GM19467 (cell line): ENCODE data around the gene IZUMO1R.
"Not testable (repeated sequence)": the region's sequence is repeated elsewhere in the genome, so short reads cannot be mapped to it uniquely, and the experiment has no call there.

ENCODE experiments used
- ATAC-seq: cut with Tn5 transposase; IDR thresholded peaks from one replicate; pipeline ENCODE4 v1.9.1; 2021; ENCODE audit warnings: mild to moderate bottlenecking, moderate library complexity; ENCODE audit not compliant: unreplicated experiment

IZUMO1R gene

DNA sequence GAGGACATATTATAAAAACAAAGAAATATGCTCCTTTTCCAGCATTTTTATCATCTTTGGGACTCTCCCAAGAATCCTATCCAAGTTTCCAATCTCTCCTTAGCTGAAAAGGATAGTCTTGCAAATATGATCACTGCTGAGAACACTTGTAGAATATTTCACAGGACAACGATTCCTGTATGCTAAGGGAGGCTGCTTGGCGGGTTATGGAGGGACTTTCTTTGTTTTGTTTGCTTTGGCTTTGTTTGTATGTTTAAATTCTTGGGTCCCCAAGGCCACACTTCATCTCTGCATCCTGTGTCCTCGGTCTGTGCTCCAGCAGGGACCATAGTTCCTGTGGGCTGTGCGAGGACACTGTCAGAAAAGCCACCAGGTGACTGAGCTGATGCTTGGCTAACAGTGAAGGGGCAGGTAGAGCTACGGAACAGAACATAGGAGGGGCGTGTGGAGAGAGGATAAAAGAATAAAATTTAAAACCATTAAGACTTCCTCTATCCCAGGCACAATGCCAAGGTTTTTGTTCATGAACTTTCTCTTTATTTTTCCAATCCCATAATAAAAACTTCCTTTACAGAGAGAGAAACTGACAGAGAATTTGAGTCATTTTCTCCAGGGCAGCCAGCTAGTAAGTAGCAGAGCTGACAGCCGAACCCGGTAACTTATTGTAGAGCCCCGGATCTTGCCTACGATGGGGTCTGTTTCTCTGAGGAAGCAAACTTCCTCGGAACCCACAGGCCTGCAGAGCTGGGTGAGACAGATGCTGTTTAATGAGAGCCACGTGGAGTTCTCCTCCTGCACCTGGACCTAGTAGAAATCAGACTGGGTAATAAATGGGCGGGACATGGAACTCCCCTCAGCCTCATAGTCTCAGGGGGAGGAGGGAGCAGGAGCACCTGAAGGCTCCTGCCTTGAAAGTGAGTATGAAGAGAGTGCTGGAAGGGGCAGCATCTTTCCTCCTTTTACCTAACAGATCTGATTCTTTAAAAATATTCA, at the start of gene IZUMO1R:
Gene IZUMO1R (plus strand): TSS at position 615 of the 993 bp plus-strand sequence. CDS start 1,057 bp downstream, outside the sequence.
- no peak for ATAC-seq

DNA sequence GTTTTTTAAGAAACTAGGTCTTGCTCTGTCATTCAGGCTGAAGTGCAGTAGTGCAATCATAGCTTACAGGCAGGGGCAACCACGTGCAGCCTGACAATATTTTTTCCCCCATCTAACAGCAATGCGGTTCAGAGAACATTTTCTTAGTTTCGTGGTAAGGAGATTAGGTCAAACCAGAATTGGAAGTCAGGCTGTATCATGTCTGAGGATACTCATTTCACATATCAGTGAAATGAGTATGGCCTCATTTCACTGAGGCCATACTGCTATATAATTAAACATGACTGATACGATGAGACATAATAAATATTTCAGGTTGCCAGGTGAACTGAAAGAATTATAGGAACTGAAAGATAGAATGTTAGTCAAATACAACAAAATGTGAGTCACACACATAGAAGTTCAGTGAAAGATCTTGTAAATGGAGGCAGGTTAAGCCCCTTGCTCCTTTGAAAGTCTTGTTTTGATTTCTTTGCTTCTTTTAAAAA, 32.5 kb upstream of the IZUMO1R start:
- peak; percentile 77 for ATAC-seq

DNA sequence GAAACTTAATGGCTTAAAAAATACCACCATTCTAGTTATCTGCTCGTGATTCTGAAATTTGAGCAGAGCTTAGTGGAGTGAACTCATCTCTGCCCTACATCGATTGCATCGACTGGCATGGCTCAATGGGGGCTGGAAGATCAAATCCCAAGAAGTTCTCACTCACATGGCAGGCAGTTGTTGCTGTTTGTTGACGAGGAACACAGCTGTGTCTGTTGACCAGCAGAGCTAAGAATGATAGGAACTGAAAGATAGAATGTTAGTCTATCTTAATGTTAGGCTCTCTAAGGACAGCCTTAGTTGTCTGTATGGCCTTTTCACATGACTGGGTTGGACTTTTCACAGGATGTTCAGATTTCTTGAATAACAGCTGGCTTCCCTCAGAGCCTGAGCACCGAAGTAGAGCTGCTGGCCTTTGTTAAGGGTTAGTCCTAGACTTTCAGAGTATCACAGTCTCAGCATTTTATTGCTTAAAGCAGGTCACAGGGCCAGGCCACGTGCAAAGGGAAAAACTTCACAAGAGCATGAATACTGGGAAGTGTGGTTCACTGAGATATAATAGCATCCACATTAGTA, 31.6 kb upstream of the IZUMO1R start:
- no peak for ATAC-seq

DNA sequence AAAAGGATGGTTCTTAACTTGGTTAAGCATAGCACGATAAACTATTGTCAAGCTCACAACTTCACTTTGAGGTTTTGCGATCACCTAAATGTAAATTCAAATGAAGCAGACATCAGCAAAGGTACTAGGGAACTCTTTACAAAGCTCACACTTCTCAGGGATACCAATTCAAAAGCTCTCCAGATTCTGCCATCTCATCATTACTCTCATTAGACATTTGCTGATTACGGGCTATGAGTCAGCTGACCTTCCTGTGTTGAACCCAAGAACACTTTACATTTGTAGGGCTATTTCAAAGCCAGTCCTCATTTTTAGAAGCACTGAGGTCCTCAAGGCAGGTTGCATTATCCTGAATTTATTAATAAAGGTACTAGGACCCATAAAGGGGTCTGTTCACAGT, 28.4 kb upstream of the IZUMO1R start:
- ATAC-seq, result no peak

DNA sequence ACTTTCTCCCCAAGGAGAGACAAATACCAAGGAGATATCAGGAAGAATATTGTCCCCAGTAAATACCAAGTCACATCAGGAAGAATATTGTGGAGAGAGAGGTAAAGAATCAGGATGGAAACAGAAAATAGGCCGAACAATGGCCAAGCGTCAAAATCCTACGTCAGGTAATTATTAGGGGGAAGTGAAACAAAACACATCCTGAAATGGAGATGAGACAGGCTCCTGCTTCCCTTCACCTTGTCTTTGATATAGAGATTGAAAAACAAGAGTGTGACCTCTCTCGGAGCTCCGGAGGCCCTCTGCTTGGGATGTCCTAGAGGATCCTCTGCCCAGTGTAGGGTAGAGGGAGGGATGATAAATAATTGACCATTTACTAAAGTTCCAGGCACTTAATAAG, 27.4 kb upstream of the IZUMO1R start:
- no peak for ATAC-seq

DNA sequence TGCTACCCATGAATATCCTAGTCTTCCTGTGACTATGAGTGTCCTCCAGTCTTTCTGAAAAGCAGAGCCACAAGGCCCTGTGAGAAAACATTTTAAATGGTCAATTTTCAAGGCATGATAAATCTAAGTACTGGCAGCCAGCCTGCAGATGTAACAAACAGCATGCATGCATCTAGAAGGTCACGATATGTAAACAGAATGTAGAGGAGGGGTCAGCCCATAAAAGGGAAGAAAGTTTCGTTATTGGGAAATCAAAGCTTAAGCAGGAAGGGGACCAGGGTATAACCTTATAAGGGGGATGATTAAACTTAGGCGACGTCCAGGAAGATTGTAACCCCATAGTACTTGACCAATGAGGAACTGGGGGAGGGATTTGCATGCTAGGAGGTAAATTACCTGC, 26.2 kb upstream of the IZUMO1R start:
- not testable (repeated sequence) for ATAC-seq

DNA sequence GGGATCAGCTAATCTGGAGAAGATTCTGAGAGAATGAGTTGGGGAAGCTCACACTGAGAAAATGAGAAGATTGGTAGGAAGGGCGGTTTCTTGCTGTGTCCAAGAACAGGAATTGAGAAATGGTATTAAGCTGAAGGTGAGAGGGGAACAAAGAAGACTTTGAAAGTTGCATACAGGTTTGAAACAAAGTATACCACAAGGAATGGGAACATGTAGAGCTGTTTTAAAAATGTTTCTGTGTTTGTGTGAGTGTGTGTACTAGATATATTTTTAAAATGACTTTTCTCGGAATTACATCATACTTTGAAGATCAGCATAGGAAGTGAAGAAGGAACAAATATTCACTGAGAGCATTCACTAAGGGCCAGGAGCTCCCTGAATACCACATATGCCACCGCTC, 24.4 kb upstream of the IZUMO1R start:
- no peak for ATAC-seq

DNA sequence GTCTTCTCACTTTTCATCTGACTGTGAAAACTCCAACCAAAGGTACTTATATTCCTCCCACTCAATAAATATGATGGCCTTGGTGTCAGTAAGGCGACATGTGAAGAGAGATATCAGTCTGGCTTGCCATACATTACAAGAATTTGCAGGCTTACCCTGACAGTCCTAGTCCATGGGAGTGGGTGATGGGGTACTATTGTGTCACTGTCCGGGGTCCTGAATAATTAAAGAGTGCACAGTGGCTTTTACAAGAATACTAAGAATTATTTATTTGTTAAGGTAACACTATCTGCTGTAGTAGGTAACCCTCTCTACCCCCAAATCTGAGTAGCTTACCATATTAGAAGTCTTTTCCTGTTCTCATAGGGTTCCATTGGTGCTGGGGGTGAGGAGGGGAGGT, 23.1 kb upstream of the IZUMO1R start:
- ATAC-seq, result no peak

DNA sequence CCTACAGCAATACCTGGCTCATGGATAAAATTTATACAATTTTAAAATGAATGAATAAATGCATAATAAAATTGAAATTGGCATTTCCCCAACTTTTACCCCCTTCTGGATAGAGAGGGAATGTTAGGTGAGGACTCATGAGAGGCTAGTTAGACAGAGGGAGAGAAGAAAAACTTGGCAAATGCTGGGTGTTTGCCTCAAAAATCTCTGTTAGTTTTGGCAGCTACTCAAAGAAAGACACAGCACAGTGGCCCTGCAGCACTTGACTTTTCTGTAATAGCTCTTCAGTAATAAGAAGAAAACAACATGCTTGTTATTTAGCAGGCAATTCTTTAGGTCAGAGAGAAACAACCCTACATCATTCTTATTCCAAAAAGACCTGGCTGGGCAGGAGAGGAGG, 20.7 kb upstream of the IZUMO1R start:
- ATAC-seq, result no peak

DNA sequence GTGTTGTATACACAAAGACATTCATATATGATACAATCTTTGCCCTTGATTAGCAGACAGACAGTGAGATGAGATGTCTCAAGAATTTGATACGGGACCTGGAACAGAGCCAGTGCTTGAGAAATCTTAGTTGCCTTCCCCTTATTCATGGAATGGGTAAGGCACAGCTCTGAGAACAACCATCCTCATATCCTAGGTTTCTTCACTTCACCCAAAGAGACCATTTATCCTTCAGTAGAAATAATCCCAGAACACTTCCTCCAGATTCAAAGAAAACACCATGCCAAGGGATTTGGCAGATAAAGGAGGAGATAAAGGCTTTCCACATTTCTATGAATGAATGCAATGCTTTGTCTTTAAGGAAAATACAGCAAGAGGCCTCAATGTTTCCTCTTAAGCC, 8.8 kb upstream of the IZUMO1R start:
- no peak for ATAC-seq

DNA sequence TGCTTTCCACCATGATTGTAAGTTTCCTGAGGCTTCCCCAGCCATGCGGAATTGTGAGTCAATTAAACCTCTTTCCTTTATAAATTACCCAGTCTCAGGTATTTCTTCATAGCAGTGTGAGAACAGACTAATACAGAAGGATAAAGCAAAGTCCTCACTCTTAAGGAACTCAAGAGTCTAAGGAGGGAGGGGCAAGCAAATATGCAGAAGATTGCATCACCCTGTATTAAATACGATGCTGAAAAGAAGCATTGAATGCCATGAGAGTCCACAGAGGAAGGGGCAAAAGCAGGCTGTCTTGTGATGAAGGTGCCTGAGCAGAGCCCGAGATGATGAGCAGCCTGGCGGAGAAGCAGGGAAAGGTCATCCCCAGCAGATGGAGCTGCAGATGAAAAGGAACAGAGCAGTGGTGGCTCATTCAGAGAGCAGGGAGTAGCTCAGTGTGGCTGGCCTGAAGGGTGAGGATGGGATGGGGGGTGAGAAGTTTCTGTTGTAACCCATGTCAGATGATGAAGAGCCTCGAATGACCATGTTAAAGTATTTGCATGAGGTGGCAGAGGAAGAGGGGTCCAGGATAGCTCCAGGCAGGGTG, 6.3 kb upstream of the IZUMO1R start:
- ATAC-seq, result no peak

DNA sequence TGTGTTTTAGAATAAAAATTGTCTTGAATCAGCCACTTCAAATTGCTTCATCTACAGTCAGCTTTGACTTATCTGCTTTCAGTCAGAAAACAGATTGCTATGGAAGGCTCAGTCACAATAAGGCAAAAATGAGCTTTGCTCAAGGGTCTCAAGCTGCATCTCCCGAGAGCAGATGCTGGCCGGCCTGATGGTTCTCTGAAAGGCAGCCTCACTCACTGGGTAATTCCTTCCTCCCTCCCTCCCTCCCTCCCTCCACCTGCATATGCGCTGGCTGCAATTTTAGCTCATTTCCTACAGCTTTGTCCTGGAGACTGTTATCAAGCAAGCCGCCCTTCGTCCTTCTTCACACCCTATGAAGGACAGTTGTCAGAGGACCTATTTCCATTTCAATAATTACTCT, 1.6 kb upstream of the IZUMO1R start:
- ATAC-seq, result no peak

DNA sequence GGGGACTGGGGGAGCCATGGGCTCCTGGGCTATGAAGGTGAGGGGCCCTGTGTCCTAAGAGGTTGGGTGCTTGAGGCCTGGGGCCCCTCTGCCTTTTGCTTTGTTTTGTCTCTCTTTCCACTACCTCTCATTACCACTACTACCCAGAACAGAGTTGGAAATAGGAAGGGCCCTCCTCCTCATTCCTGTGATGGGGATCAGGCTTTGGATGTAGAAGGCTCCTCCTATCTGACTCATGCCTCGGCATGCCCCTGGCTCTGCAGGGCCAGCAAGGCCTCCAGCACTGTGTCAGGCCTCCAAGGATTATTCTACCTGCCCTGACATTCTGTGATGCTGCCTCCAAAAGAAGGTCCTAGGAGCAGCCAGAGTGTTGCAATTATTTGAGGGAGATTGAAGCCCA, 766 bp downstream of the IZUMO1R start:
- no peak for ATAC-seq

DNA sequence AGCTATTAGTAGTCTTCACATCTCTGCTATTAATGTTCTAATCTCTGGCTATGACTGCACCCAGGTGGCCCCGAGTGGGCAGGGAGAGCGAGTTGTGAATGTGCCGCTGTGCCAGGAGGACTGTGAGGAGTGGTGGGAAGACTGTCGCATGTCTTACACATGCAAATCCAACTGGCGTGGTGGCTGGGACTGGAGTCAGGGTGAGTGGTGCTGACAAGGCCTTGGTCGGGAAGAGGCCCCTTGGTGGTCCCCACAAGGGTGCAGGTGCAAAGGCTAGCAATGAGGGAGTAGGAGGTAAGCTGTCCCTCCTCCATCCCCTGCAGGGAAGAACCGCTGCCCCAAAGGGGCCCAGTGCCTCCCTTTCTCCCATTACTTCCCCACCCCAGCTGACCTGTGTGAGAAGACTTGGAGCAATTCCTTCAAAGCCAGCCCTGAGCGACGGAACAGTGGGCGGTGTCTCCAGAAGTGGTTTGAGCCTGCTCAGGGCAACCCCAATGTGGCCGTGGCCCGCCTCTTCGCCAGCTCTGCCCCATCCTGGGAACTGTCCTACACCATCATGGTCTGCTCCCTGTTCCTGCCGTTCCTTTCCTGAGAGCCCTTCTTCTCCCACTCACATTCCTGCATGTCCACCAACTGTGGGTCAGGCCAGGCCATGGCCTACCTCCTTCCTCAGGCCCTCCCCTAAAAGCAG, 2.9 kb downstream of the IZUMO1R start:
- no peak for ATAC-seq

DNA sequence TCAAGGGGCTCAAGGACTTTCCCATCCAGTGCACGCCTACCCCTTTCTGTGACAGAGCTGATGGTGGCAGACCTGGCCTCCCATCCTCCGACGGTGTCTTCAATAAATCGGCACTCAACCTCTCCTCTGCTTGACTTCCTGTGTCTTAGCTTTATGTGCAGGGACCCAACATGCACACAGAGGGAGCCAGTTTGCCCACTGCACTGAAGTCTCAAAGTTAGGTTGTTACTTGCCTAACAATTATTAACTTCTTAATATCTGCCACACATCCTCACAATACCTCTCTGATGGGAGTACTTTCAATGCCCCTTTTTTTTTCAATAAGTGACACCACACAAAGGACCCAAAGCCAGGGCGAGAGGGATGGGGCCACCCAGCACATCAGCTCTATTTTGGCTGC, 3.6 kb downstream of the IZUMO1R start:
- ATAC-seq, result no peak

DNA sequence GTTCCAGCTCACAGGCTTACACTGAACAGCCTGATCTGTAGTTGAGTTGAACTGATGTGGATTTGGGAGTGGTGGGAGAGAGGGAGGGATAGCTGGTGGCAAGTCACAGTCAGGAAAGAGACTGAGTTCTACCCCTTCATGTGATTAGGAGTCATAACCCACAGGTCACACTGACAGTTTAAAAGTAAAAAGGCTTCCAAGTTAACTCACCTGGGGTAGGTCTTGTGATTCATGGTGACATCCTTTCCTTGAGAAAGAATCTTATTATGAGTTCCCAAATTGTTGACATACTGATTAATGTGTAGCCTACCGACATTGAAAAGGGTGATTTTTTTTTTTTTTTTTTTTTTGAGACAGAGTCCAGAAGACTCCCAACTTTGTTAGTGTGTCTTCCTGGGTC, 5.4 kb downstream of the IZUMO1R start:
- no peak for ATAC-seq

DNA sequence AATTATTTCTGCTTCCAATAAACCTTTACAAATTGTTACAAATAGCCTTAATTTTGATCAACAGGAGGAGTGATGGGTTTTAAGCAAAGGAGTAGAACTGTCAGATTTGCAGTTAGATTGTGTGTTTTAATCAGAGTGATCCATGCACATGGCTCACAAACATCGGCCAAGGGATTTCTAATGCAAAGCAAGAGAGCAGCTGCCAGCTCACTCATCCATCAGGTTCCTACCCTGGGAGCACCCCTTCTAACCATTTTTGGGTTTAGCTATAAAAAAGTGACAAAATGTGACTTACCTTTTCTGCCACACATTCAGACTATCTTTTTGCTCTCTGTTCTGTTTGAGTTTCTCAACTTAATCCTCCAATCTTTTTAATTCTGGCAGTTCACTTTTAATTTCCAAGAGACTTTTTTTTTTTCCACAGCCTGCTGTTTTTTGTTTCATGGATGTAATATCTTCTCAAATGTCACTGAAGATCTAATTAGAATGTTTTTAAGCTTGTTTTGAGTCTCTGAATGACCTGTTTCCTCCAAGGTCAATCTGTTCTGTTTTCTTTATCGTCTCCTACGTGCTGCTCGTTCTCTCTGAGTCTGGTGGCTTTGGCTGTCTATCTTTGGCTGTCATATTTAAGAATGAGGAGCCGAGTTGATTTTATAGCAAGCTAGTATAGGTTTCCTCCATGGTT, 6.0 kb downstream of the IZUMO1R start:
- ATAC-seq, result no peak

DNA sequence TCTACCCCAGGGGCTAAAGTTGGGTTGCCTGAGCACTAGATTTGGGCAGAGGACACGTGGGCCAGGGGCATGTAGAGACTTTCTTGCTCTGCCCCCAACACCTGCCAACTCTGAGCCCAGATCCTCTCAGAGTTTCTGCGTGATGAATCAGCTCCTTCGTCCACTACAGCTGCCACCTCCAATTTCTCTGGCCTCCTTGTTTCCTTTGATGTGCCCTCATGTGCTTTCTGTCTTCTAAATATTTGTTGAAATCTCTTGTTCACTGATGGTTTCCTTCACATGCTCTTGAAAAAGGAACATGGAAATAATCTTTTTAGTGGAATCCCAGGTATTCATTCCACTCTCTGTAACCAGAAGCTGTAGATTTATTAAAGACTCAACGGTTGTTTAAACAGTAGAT, 8.0 kb downstream of the IZUMO1R start:
- ATAC-seq, result no peak

DNA sequence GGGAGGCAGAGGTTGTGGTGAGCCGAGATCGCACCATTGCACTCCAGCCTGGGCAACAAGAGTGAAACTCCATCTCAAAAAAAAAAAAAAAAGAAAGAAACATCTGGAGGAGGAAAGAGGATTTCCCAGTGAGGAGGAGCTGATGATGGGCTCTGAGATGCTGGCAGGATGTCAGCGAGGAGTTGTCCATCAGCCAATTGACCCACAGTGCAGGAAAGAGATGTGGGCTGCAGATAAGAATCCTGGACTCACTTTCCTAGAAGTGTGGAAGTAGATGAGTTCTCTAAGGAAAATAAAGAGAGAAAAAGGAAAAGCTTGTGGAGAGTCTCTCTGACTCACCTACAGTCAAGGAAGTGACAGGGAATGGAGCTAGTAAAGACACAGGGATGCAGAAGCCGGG, 9.7 kb downstream of the IZUMO1R start:
- no peak for ATAC-seq

DNA sequence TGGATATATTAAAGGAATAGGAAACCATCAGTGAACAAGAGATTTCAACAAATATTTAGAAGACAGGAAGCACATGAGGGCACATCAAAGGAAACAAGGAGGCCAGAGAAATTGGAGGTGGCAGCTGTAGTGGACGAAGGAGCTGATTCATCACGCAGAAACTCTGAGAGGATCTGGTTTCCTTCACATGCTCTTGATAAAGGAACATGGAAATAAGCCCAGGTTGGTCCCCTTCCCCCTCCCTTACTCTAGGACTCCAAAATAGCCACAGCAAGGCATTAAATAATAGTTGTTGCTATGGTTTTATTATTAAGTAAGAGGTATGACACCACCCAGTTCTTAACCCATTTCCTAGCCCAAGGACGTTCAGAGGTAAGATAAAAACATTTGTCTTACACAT, 11.3 kb downstream of the IZUMO1R start:
- no peak for ATAC-seq

DNA sequence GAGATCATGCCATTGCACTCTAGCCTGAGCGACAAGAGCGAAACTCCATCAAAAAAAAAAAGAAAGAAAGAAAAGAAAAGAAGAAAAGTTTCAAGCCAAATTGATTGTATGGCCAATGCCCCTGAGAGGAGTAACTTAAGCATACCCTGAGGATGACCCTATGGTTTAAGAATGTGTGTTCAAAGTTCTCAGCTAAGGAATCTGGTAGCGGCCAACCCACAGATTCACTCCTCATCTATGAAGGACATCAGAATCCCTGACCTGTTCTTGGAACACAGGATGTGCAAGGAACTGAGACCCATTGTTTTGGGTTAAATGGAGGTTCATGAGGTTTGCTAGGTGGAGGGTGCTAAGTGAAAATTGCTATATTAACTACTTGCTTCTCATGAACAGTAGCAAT, 18.1 kb downstream of the IZUMO1R start:
- ATAC-seq, result no peak
